Activated T-cell treated with anti-CD3 and anti-CD28 coated beads, Interleukin-2, amount 50 U/mL, for 72 hours (primary cell): ENCODE data around the gene HS6ST1. TPM values are rescaled to one million over a fixed set of nuclear protein-coding genes. Genes with fewer than 3 reads are reported as not detected.

Experiments
- ATAC-seq, 2 donors: fragments of 150-1000 bp; cut with Tn5 transposase; replicated peaks in 1 of 2; 2 replicates each; pipeline ENCODE4 v1.10.0; 2021; ENCODE audit warnings: moderate library complexity in 2 of 2, mild to moderate bottlenecking in 1 of 2
- DNase-seq, 2 donors: peaks; one replicate each; pipeline ENCODE4 v3.0.0; 2021 to 2022; ENCODE audit warnings: mixed read lengths in 1 of 2
- H3K27ac Mint-ChIP-seq: one replicate; pipeline ENCODE4 v1.8.0; 2022; ENCODE audit warnings: mild to moderate bottlenecking, moderate library complexity, mixed read lengths
- H3K27me3 Mint-ChIP-seq: one replicate; pipeline ENCODE4 v1.8.0; 2022; ENCODE audit warnings: low read depth, mixed read lengths
- H3K36me3 Mint-ChIP-seq, 2 donors: one replicate each; pipeline ENCODE4 v1.8.0; 2022; ENCODE audit warnings: mixed read lengths in 2 of 2, mild to moderate bottlenecking in 1 of 2; ENCODE audit not compliant: insufficient read depth in 2 of 2
- H3K4me1 Mint-ChIP-seq: one replicate; pipeline ENCODE4 v1.8.0; 2022; ENCODE audit warnings: low read depth, mixed read lengths
- H3K4me3 Mint-ChIP-seq, 2 donors: one replicate each; pipeline ENCODE4 v1.8.0; 2022; ENCODE audit warnings: mild to moderate bottlenecking in 2 of 2, mixed read lengths in 2 of 2, moderate library complexity in 2 of 2
- H3K9me3 Mint-ChIP-seq, 2 donors: one replicate each; pipeline ENCODE4 v1.8.0; 2022; ENCODE audit warnings: mixed read lengths in 2 of 2
- total RNA-seq, 2 donors: library from RNA; stranded (reverse); gene quantifications; one replicate each; pipeline ENCODE4 v1.2.3, GENCODE V29; 2022

HS6ST1 gene
- total RNA-seq, 2 donors from 2014 or later: 10.6 to 11.3 TPM

- Mint-ChIP-seq H3K36me3 (no peaks in the 10 kb centered on the region), H3K4me1 (no peaks in the 10 kb centered on the region), H3K27me3 (no peaks in the 10 kb centered on the region), H3K27ac (no peak overlapping the region), H3K4me3 (no peak overlapping the region), H3K9me3 (no peaks in the 10 kb centered on the region)
- ATAC-seq: no peak
- no peak for DNase-seq
Observed at GRCh38 chr2:128287780-128288735, 30.6 kb downstream of the HS6ST1 start.

- Mint-ChIP-seq H3K4me3 (no peak overlapping the region), H3K27me3 (no peaks in the 10 kb centered on the region), H3K27ac (no peak overlapping the region), H3K4me1 (no peaks in the 10 kb centered on the region), H3K9me3 (no peaks in the 10 kb centered on the region), H3K36me3 (no peaks in the 10 kb centered on the region)
- ATAC-seq: no peak
- DNase-seq: no peak
Observed at GRCh38 chr2:128286905-128287779, 31.5 kb downstream of the HS6ST1 start.

GRCh38 chr2:128286011-128286721 lies 32.5 kb downstream of the HS6ST1 start:
- no peak for ATAC-seq
- H3K4me3 Mint-ChIP-seq: no peak overlapping the region
- peaks cover 3% of the 10 kb centered on the region for H3K4me1 Mint-ChIP-seq
- H3K27ac Mint-ChIP-seq: no peak overlapping the region
- H3K27me3 Mint-ChIP-seq: no peaks in the 10 kb centered on the region
- no peaks in the 10 kb centered on the region for H3K36me3 Mint-ChIP-seq
- DNase-seq: no peak
- H3K9me3 Mint-ChIP-seq: no peaks in the 10 kb centered on the region

GRCh38 chr2:128285329-128285931 lies 33.2 kb downstream of the HS6ST1 start:
- Mint-ChIP-seq H3K36me3 (no peaks in the 10 kb centered on the region), H3K4me1 (peaks cover 9% of the 10 kb centered on the region)
- no peak for ATAC-seq

GRCh38 chr2:128284841-128285240 lies 33.8 kb downstream of the HS6ST1 start:
- no peak for ATAC-seq
- Mint-ChIP-seq H3K4me1 (peaks cover 9% of the 10 kb centered on the region), H3K27ac (no peak overlapping the region), H3K4me3 (no peak overlapping the region), H3K36me3 (no peaks in the 10 kb centered on the region), H3K27me3 (no peaks in the 10 kb centered on the region), H3K9me3 (no peaks in the 10 kb centered on the region)
- no peak for DNase-seq

More at GRCh38 chr2:128285329-128285931, 33.2 kb downstream of the HS6ST1 start:
- DNase-seq: no peak
- Mint-ChIP-seq H3K27ac (no peak overlapping the region), H3K4me3 (no peak overlapping the region), H3K9me3 (no peaks in the 10 kb centered on the region), H3K27me3 (no peaks in the 10 kb centered on the region)

- H3K9me3 Mint-ChIP-seq: no peaks in the 10 kb centered on the region
- DNase-seq (no peak), ATAC-seq (no peak)
- H3K4me1 Mint-ChIP-seq: peaks cover 9% of the 10 kb centered on the region
- H3K36me3 Mint-ChIP-seq: no peaks in the 10 kb centered on the region
- H3K4me3 Mint-ChIP-seq: no peak overlapping the region
- H3K27me3 Mint-ChIP-seq: no peaks in the 10 kb centered on the region
- no peak overlapping the region for H3K27ac Mint-ChIP-seq
Observed at GRCh38 chr2:128284037-128284441, 34.6 kb downstream of the HS6ST1 start.

- H3K4me1 Mint-ChIP-seq: peaks cover 9% of the 10 kb centered on the region
- ATAC-seq (no peak), DNase-seq (no peak)
- no peaks in the 10 kb centered on the region for H3K27me3 Mint-ChIP-seq
- no peaks in the 10 kb centered on the region for H3K9me3 Mint-ChIP-seq
- no peak overlapping the region for H3K27ac Mint-ChIP-seq
- no peak overlapping the region for H3K4me3 Mint-ChIP-seq
- H3K36me3 Mint-ChIP-seq: no peaks in the 10 kb centered on the region
Observed at GRCh38 chr2:128282976-128283810, 35.5 kb downstream of the HS6ST1 start.

- Mint-ChIP-seq H3K36me3 (no peaks in the 10 kb centered on the region), H3K27me3 (no peaks in the 10 kb centered on the region), H3K9me3 (no peaks in the 10 kb centered on the region), H3K27ac (no peak overlapping the region), H3K4me3 (no peak overlapping the region), H3K4me1 (peaks cover 9% of the 10 kb centered on the region)
- no peak for ATAC-seq
- DNase-seq: no peak
Observed at GRCh38 chr2:128282246-128282975, 36.3 kb downstream of the HS6ST1 start.

- Mint-ChIP-seq H3K27ac (no peak overlapping the region), H3K4me1 (peaks cover 9% of the 10 kb centered on the region), H3K9me3 (no peaks in the 10 kb centered on the region), H3K27me3 (no peaks in the 10 kb centered on the region), H3K36me3 (no peaks in the 10 kb centered on the region), H3K4me3 (no peak overlapping the region)
- ATAC-seq: no peak
- no peak for DNase-seq
Observed at GRCh38 chr2:128281852-128282245, 36.8 kb downstream of the HS6ST1 start.

- no peak overlapping the region for H3K4me3 Mint-ChIP-seq
- no peak overlapping the region for H3K27ac Mint-ChIP-seq
- H3K27me3 Mint-ChIP-seq: no peaks in the 10 kb centered on the region
- DNase-seq (no peak), ATAC-seq (no peak)
- H3K9me3 Mint-ChIP-seq: no peaks in the 10 kb centered on the region
- H3K36me3 Mint-ChIP-seq: peaks cover 0 to under 1% of the 10 kb centered on the region in 2 donors
- H3K4me1 Mint-ChIP-seq: peaks cover 9% of the 10 kb centered on the region
Observed at GRCh38 chr2:128280901-128281321, 37.8 kb downstream of the HS6ST1 start.

- peak; percentile 27 to 32 for ATAC-seq
- no peak for DNase-seq
- H3K4me1 Mint-ChIP-seq: peaks cover 9% of the 10 kb centered on the region
- no peaks in the 10 kb centered on the region for H3K9me3 Mint-ChIP-seq
- H3K36me3 Mint-ChIP-seq: peaks cover 3 to 4% of the 10 kb centered on the region in 2 donors
- no peak overlapping the region for H3K4me3 Mint-ChIP-seq
- H3K27ac Mint-ChIP-seq: no peak overlapping the region
- H3K27me3 Mint-ChIP-seq: no peaks in the 10 kb centered on the region
Observed at GRCh38 chr2:128280158-128280871, 38.4 kb downstream of the HS6ST1 start.
